BLaER1 (cell line): ENCODE measurements around the gene SP3.

ENCODE experiments used
- H3K27ac ChIP-seq: shearing (Covaris generic); formaldehyde crosslinking; 2 replicates; pipeline ENCODE4 v1.8.1; 2022
- H3K27me3 ChIP-seq: shearing (Covaris generic); formaldehyde crosslinking; 2 replicates; pipeline ENCODE4 v1.8.1; 2022
- H3K36me3 ChIP-seq: shearing (Covaris generic); formaldehyde crosslinking; 2 replicates; pipeline ENCODE4 v1.8.1; 2022
- H3K4me1 ChIP-seq: shearing (Covaris generic); formaldehyde crosslinking; 2 replicates; pipeline ENCODE4 v1.8.1; 2022
- H3K4me2 ChIP-seq: shearing (Covaris generic); formaldehyde crosslinking; 2 replicates; pipeline ENCODE4 v1.8.1; 2022
- H3K4me3 ChIP-seq: shearing (Covaris generic); formaldehyde crosslinking; 2 replicates; pipeline ENCODE4 v1.8.1; 2022
- H3K9ac ChIP-seq: shearing (Covaris generic); formaldehyde crosslinking; 2 replicates; pipeline ENCODE4 v1.8.1; 2022
- H3K9me3 ChIP-seq: shearing (Covaris generic); formaldehyde crosslinking; 2 replicates; pipeline ENCODE4 v1.8.1; 2022
- H4K20me1 ChIP-seq: shearing (Covaris generic); formaldehyde crosslinking; 2 replicates; pipeline ENCODE4 v1.8.1; 2022
- Cebpa-rat ChIP-seq: shearing (Covaris generic); IDR thresholded peaks from 2 replicates; pipeline ENCODE4 v1.8.1; 2022

SP3 gene

DNA sequence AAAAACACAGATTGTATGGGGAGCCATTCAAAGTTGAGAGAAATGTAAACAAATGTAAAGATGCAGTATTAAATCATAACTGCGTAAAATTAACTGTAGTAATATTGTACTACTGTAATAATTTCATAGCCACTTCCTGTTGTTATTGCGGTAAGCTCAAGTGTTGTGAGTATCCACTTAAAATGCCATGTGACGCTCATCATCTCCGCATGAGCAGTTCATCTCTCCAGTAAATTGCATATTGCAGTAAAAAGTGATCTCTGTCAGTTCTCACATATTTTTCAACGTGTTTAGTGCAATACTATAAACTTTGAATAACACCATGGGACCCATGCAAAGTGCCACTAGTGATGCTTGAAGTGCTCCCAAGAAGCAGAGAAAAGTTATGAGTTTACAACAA lies 41.8 kb upstream of the SP3 start:
- no peak for TF ChIP-seq Cebpa-rat
- no peak overlapping the region for H3K4me3 ChIP-seq
- H3K4me2 ChIP-seq = peak overlapping the region; percentile 77

GRCh38 chr2:174005801-174006419 lies 40.7 kb upstream of the SP3 start:
- H3K4me3 ChIP-seq = no peak overlapping the region
- peak overlapping the region; percentile 77 for H3K4me2 ChIP-seq
- H3K4me1 ChIP-seq = peaks cover 40% of the 10 kb centered on the region
- no peak for TF ChIP-seq Cebpa-rat
- no peaks in the 10 kb centered on the region for H3K27me3 ChIP-seq
- no peaks in the 10 kb centered on the region for H3K9me3 ChIP-seq
- H3K9ac ChIP-seq = no peak overlapping the region
- H3K27ac ChIP-seq = peak overlapping the region; percentile 8; the same call in 1 of the 2 replicates
- no peaks in the 10 kb centered on the region for H4K20me1 ChIP-seq
- H3K36me3 ChIP-seq = no peaks in the 10 kb centered on the region

More for the DNA sequence above, 41.8 kb upstream of the SP3 start:
- Histone ChIP-seq H3K9ac (no peak overlapping the region), H3K27me3 (no peaks in the 10 kb centered on the region; the same call in 1 of the 2 replicates), H3K4me1 (peaks cover 40% of the 10 kb centered on the region), H3K9me3 (peaks cover 2% of the 10 kb centered on the region), H4K20me1 (no peaks in the 10 kb centered on the region), H3K36me3 (no peaks in the 10 kb centered on the region), H3K27ac (no peak overlapping the region)

GRCh38 chr2:174004905-174005605 lies 39.9 kb upstream of the SP3 start:
- Histone ChIP-seq H3K4me3 (no peak overlapping the region), H3K27ac (no peak overlapping the region), H4K20me1 (no peaks in the 10 kb centered on the region), H3K27me3 (no peaks in the 10 kb centered on the region), H3K9ac (no peak overlapping the region), H3K9me3 (no peaks in the 10 kb centered on the region), H3K4me2 (peak overlapping the region; percentile 77; the same call in 1 of the 2 replicates), H3K36me3 (no peaks in the 10 kb centered on the region), H3K4me1 (peaks cover 40% of the 10 kb centered on the region)
- TF ChIP-seq Cebpa-rat = no peak

- Histone ChIP-seq H3K4me3 (no peak overlapping the region), H3K4me1 (peaks cover 40% of the 10 kb centered on the region), H3K36me3 (no peaks in the 10 kb centered on the region), H4K20me1 (no peaks in the 10 kb centered on the region), H3K27me3 (no peaks in the 10 kb centered on the region), H3K27ac (no peak overlapping the region), H3K4me2 (no peak overlapping the region), H3K9me3 (no peaks in the 10 kb centered on the region), H3K9ac (no peak overlapping the region)
- no peak for TF ChIP-seq Cebpa-rat
Observed at GRCh38 chr2:174003720-174004695, 38.8 kb upstream of the SP3 start.

- Histone ChIP-seq H3K4me2 (no peak overlapping the region), H3K9me3 (no peaks in the 10 kb centered on the region), H3K36me3 (no peaks in the 10 kb centered on the region), H4K20me1 (no peaks in the 10 kb centered on the region), H3K27ac (no peak overlapping the region), H3K9ac (no peak overlapping the region), H3K4me3 (no peak overlapping the region), H3K27me3 (no peaks in the 10 kb centered on the region), H3K4me1 (peaks cover 32% of the 10 kb centered on the region)
- TF ChIP-seq Cebpa-rat = no peak
Observed at GRCh38 chr2:174002679-174003078, 37.5 kb upstream of the SP3 start.

- H3K9me3 ChIP-seq = no peaks in the 10 kb centered on the region
- peaks cover 25% of the 10 kb centered on the region for H3K4me1 ChIP-seq
- H3K4me3 ChIP-seq = no peak overlapping the region
- no peaks in the 10 kb centered on the region for H4K20me1 ChIP-seq
- H3K9ac ChIP-seq = no peak overlapping the region
- no peak overlapping the region for H3K27ac ChIP-seq
- no peak for TF ChIP-seq Cebpa-rat
- no peak overlapping the region for H3K4me2 ChIP-seq
- H3K36me3 ChIP-seq = no peaks in the 10 kb centered on the region
- H3K27me3 ChIP-seq = no peaks in the 10 kb centered on the region
Observed at GRCh38 chr2:174001107-174001506, 35.9 kb upstream of the SP3 start.

- Histone ChIP-seq H3K9me3 (no peaks in the 10 kb centered on the region), H3K4me3 (no peak overlapping the region), H4K20me1 (no peaks in the 10 kb centered on the region), H3K27me3 (no peaks in the 10 kb centered on the region), H3K36me3 (no peaks in the 10 kb centered on the region), H3K4me2 (no peak overlapping the region), H3K9ac (no peak overlapping the region), H3K27ac (no peak overlapping the region), H3K4me1 (peaks cover 11% of the 10 kb centered on the region; the same call in 1 of the 2 replicates)
- TF ChIP-seq Cebpa-rat = no peak
Observed at GRCh38 chr2:173999724-174000123, 34.6 kb upstream of the SP3 start.

- Histone ChIP-seq H3K9me3 (no peaks in the 10 kb centered on the region), H3K27me3 (no peaks in the 10 kb centered on the region), H3K36me3 (no peaks in the 10 kb centered on the region), H3K9ac (no peak overlapping the region), H4K20me1 (no peaks in the 10 kb centered on the region), H3K4me2 (no peak overlapping the region), H3K27ac (no peak overlapping the region), H3K4me3 (no peak overlapping the region), H3K4me1 (peaks cover 10% of the 10 kb centered on the region; the same call in 1 of the 2 replicates)
- no peak for TF ChIP-seq Cebpa-rat
Observed at GRCh38 chr2:173999272-173999671, 34.1 kb upstream of the SP3 start.

DNA sequence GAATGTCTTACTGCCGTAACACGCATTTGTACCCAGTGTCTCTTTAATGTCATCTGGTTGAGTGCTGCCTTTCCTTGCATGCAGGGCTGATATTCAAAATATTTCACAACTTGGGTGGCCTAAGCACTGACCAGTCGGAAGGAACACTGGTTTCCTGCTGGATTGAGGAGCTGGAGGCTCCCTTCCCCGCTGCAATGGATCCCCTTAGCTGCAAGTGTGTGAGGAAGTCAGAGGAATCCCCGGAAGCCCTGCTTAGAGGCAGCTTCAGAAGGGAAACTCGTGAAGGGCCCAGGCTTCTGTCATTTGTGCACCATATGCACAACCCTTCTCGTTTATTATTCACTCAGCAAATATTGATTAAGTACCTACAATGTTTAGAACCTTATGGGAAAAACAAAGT lies 33.2 kb upstream of the SP3 start:
- no peak overlapping the region for H3K9ac ChIP-seq
- H3K36me3 ChIP-seq = no peaks in the 10 kb centered on the region
- no peaks in the 10 kb centered on the region for H3K9me3 ChIP-seq
- H3K4me3 ChIP-seq = no peak overlapping the region
- no peaks in the 10 kb centered on the region for H4K20me1 ChIP-seq
- no peaks in the 10 kb centered on the region for H3K27me3 ChIP-seq
- no peak for TF ChIP-seq Cebpa-rat
- peaks cover 10% of the 10 kb centered on the region; the same call in 1 of the 2 replicates for H3K4me1 ChIP-seq
- no peak overlapping the region for H3K4me2 ChIP-seq
- no peak overlapping the region for H3K27ac ChIP-seq
